Brain microvascular endothelial cell (primary cell): ENCODE measurements around the gene C16orf90.
"Not testable (repeated sequence)": the region's sequence is repeated elsewhere in the genome, so short reads cannot be mapped to it uniquely, and the experiment has no call there.

ENCODE experiments used
- DNase-seq: peaks from one replicate; pipeline ENCODE4 v3.0.0-alpha.2; 2020
- H3K27ac ChIP-seq: fragments of 250-450 bp; sonication (Bioruptor Pico); 2 replicates; pipeline ENCODE4 v1.5.1; 2020; ENCODE audit warnings: mild to moderate bottlenecking, moderate library complexity
- H3K27me3 ChIP-seq: fragments of 250-450 bp; sonication (Bioruptor Pico); replicated peaks from 2 replicates; pipeline ENCODE4 v1.5.1; 2020; ENCODE audit warnings: mild to moderate bottlenecking
- H3K36me3 ChIP-seq: fragments of 250-450 bp; sonication (Bioruptor Pico); replicated peaks from 2 replicates; pipeline ENCODE4 v1.5.1; 2020; ENCODE audit warnings: mild to moderate bottlenecking
- H3K4me3 ChIP-seq: 2 replicates; pipeline ENCODE4 v1.5.1; 2011; ENCODE audit warnings: low read depth, mild to moderate bottlenecking, control low read depth, low read length, moderate library complexity
- CTCF ChIP-seq: IDR thresholded peaks from 2 replicates; pipeline ENCODE4 v1.5.1; 2011; ENCODE audit warnings: low read depth, mild to moderate bottlenecking, moderate library complexity, low read length, control low read depth, inconsistent platforms; ENCODE audit errors: missing control alignments
- in situ Hi-C: cut with HindIII; loops from 2 replicates; pipeline ENCODE4 v1.10.0; 2017; ENCODE audit warnings: low sequenced_read_pairs, low pct_ligation_motif_present

Gene C16orf90

DNA sequence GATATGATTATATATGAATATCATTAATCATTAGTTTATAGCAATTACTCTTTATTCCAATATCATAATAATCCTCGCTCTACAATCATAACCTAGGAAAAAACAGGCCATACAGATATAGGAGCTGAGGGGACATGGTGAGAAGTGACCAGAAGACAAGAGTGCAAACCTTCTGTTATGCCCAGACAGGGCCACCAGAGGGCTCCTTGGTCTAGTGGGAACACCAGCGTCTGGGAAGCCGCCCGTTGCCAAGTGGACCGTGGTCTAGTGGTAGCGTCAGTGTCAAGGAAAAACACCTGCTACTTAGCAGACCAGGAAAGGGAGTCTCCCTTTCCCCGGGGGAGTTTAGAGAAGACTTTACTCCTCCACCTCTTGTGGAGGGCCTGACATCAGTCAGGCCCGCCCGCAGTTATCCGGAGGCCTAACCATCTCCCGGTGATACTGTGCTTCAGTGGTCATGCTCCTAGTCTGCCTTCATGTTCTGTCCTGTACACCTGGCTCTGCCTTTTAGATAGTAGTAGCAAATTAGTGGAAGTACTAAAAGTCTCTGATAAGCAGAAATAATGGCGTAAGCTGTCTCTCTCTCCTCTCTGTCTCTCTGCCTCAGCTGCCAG lies 32.0 kb upstream of the C16orf90 start:
- H3K4me3 ChIP-seq, H3K27me3 ChIP-seq, in situ Hi-C loops, H3K27ac ChIP-seq: not testable (repeated sequence)
- peak; percentile 72 for TF ChIP-seq CTCF
- H3K36me3 ChIP-seq = peaks cover 14% of the 10 kb centered on the region
- DNase-seq = peak; percentile 74

DNA sequence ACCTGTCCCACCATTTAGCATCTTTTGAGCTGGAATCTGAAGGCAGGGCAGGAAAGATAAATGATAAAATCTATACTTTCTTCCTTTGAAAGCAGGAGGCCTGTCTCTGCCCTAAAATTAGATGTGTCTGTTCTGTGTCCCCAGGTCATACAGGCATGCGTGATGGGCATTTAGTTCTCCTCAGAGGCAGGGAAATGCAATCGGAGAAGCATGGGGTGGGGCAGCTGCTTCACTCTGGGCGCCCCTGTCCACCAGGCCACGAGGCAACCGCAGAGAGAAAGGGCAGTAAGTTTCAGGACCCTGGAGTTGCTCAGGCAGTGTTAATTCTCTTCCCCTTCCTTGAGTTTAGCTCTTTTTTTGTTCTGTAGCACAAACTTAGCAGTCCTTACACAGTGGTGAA lies 30.7 kb upstream of the C16orf90 start:
- Histone ChIP-seq H3K4me3 (no peak overlapping the region), H3K27me3 (no peaks in the 10 kb centered on the region), H3K27ac (no peak overlapping the region), H3K36me3 (peaks cover 14% of the 10 kb centered on the region)
- in situ Hi-C loops = no loop called here
- TF ChIP-seq CTCF = no peak
- DNase-seq = no peak

DNA sequence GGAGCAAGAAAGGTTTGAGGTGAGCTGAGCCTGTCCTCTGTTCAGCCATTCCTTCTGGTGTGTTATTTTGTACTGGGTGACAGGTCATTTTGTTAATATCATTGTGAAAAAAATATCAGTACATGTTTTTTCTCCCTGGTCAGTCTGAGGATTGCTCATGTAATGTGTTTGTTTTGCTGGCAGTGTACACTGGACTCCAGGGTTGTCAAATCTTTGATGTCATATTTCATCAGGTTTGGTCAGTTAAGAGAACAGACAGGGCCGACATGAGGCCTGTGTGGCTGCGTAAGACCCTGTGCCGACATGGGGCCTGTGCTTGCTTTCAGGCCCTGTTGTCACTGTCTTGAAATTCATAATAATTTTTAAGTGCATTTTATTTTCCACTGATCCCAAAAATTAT lies 28.0 kb upstream of the C16orf90 start:
- in situ Hi-C loops = no loop called here
- no peak overlapping the region for H3K27ac ChIP-seq
- DNase-seq = no peak
- no peak overlapping the region for H3K4me3 ChIP-seq
- peaks cover 9% of the 10 kb centered on the region for H3K36me3 ChIP-seq
- no peak for TF ChIP-seq CTCF
- no peaks in the 10 kb centered on the region for H3K27me3 ChIP-seq

DNA sequence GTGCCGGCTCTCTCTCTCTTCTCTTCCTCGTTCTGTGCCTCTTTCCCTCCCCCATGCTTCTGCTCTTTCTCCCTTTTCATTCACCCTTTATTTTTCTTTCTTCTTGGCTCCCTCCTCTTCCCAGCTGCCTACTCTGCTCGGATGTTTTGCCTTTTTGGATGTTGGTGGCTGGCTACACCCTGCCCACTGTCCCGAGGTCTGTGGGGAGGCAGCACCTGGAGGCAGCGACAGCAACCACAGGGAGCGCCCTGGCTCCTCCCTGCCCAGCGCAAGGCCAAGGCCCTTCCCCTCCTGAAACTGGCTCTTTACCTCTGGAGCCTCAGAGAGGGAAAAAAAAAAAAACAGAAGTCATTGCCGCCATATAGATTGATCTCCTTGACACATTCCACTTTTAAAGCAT lies 25.6 kb upstream of the C16orf90 start:
- DNase-seq = no peak
- H3K4me3 ChIP-seq = no peak overlapping the region
- in situ Hi-C loops = no loop called here
- no peak overlapping the region for H3K27ac ChIP-seq
- TF ChIP-seq CTCF = no peak
- H3K27me3 ChIP-seq = no peaks in the 10 kb centered on the region
- H3K36me3 ChIP-seq = peaks cover 14% of the 10 kb centered on the region

GRCh38 chr16:3520413-3520812 lies 25.1 kb upstream of the C16orf90 start:
- Histone ChIP-seq H3K27me3 (no peaks in the 10 kb centered on the region), H3K27ac (no peak overlapping the region), H3K36me3 (peaks cover 16% of the 10 kb centered on the region), H3K4me3 (no peak overlapping the region)
- no peak for TF ChIP-seq CTCF
- no peak for DNase-seq
- in situ Hi-C loops = no loop called here

- Histone ChIP-seq H3K27ac (no peak overlapping the region), H3K27me3 (no peaks in the 10 kb centered on the region), H3K4me3 (no peak overlapping the region), H3K36me3 (peaks cover 16% of the 10 kb centered on the region)
- no peak for DNase-seq
- no peak for TF ChIP-seq CTCF
- in situ Hi-C loops = no loop called here
Measured at GRCh38 chr16:3519581-3519980, 24.3 kb upstream of the C16orf90 start.
